ENCODE data around the gene U2AF2.

Gene U2AF2

GRCh38 chr19:55689411-55690108, 34.7 kb downstream of the U2AF2 start:
- DNase-seq: no peak

GRCh38 chr19:55690109-55690768, 35.4 kb downstream of the U2AF2 start:
- DNase-seq: no peak

GRCh38 chr19:55690769-55691545, 36.1 kb downstream of the U2AF2 start:
- DNase-seq: no peak

- DNase-seq: no peak
Measured at GRCh38 chr19:55691561-55692481, 37.0 kb downstream of the U2AF2 start.

GRCh38 chr19:55692681-55693081, 37.8 kb downstream of the U2AF2 start:
- DNase-seq: no peak

- DNase-seq: no peak
Measured at GRCh38 chr19:55693336-55693974, 38.6 kb downstream of the U2AF2 start.

GRCh38 chr19:55694241-55694655, 39.4 kb downstream of the U2AF2 start:
- no peak for DNase-seq

- no peak for DNase-seq
Measured at GRCh38 chr19:55694656-55695491, 40.0 kb downstream of the U2AF2 start.

GRCh38 chr19:55695511-55696290, 40.9 kb downstream of the U2AF2 start:
- DNase-seq: no peak

GRCh38 chr19:55696301-55697068, 41.6 kb downstream of the U2AF2 start:
- no peak for DNase-seq

GRCh38 chr19:55697069-55697440, 42.2 kb downstream of the U2AF2 start:
- DNase-seq: no peak

- DNase-seq: no peak
Measured at GRCh38 chr19:55697698-55698097, 42.9 kb downstream of the U2AF2 start.

- no peak for DNase-seq
Measured at GRCh38 chr19:55698256-55698655, 43.4 kb downstream of the U2AF2 start.

- no peak for DNase-seq
Measured at GRCh38 chr19:55699221-55699620, 44.4 kb downstream of the U2AF2 start.

GRCh38 chr19:55700813-55701212, 46.0 kb downstream of the U2AF2 start:
- no peak for DNase-seq

- no peak for DNase-seq
Measured at GRCh38 chr19:55702131-55702627, 47.3 kb downstream of the U2AF2 start.

- DNase-seq: peak; percentile 44
Measured at GRCh38 chr19:55703790-55704215, 49.0 kb downstream of the U2AF2 start.

GRCh38 chr19:55704494-55705245, 49.8 kb downstream of the U2AF2 start:
- DNase-seq: no peak

Measured in right kidney (tissue), 1 donor.